SU-DHL-6 (cell line): ENCODE measurements around the gene ANKRD44.

Experiments used
- CTCF ChIP-seq: fragments of 200-600 bp; sonication (generic); IDR thresholded peaks from one replicate; pipeline ENCODE4 v1.5.1; 2017; ENCODE audit warnings: antibody characterized with exemption, mild to moderate bottlenecking, low read length, moderate library complexity; ENCODE audit not compliant: insufficient read depth, poor library complexity, severe bottlenecking
- EZH2phosphoT487 ChIP-seq: fragments of 200-600 bp; sonication (generic), shearing (Covaris generic); conservative IDR thresholded peaks from 2 replicates; pipeline ENCODE4 v1.6.1; 2018; ENCODE audit warnings: mild to moderate bottlenecking, antibody characterized with exemption, low read length, moderate library complexity, mixed read lengths

GRCh38 chr2:197073701-197074433, 236.7 kb downstream of the ANKRD44 start:
- no peak for TF ChIP-seq CTCF
- no peak for TF ChIP-seq EZH2phosphoT487
